ENCODE measurements around the gene SLC6A15.

GRCh38 chr12:84810611-84811010, 102.0 kb downstream of the SLC6A15 start:
- TF ChIP-seq CTCF (IDR thresholded peaks at IDR 0.05) (no peak), ZFX (IDR thresholded peaks at IDR 0.05; ENCODE audit: borderline replicate concordance) (no peak)
